ENCODE data around the gene TOM1L1. TPM values are rescaled to one million over a fixed set of nuclear protein-coding genes. Genes with fewer than 3 reads are reported as not detected.

The TOM1L1 gene
- total and polyA plus RNA-seq, 3 donors from 2014 or later: 27.9 to 35.5 (median 28.7) TPM

- Histone ChIP-seq H3K27me3 (no peaks in the 10 kb centered on the region), H3K27ac (no peak overlapping the region), H3K4me1 (no peaks in the 10 kb centered on the region), H3K9me3 (no peaks in the 10 kb centered on the region), H3K36me3 (ENCODE audit: low read depth, missing control alignments) (no peaks in the 10 kb centered on the region), H3K4me3 (no peak overlapping the region)
- no peak for TF ChIP-seq CTCF (IDR thresholded peaks at IDR 0.05)
- no peak for DNase-seq
- WGBS, 2 donors: 98 to 100% methylated on average over 5 of the region's 5 CpGs
- intact Hi-C loops (cut with DNase I; ENCODE audit: low total_unique reads): no loop called here
These were observed 23.8 kb downstream of the TOM1L1 start for GRCh38 chr17:54924405-54924804.

- no peak for DNase-seq
- 72 to 78% methylated on average over 3 of the region's 3 CpGs for WGBS, 2 donors
- TF ChIP-seq CTCF (IDR thresholded peaks at IDR 0.05) (no peak), POLR2A (IDR thresholded peaks at IDR 0.05) (no peak)
- intact Hi-C loops (cut with DNase I; ENCODE audit: low total_unique reads): no loop called here
- no peaks in the 10 kb centered on the region for H3K4me1 ChIP-seq
- no peaks in the 10 kb centered on the region for H3K27me3 ChIP-seq
- no peaks in the 10 kb centered on the region for H3K9me3 ChIP-seq
- no peak overlapping the region for H3K27ac ChIP-seq
- no peak overlapping the region for H3K4me3 ChIP-seq
- no peaks in the 10 kb centered on the region for H3K36me3 ChIP-seq (ENCODE audit: low read depth, missing control alignments)
These were observed 26.9 kb downstream of the TOM1L1 start for GRCh38 chr17:54927525-54927924.

GRCh38 chr17:54932711-54933110, 32.1 kb downstream of the TOM1L1 start:
- no peak overlapping the region for H3K4me3 ChIP-seq
- no peaks in the 10 kb centered on the region for H3K27me3 ChIP-seq
- DNase-seq: no peak
- H3K4me1 ChIP-seq: no peaks in the 10 kb centered on the region
- intact Hi-C loops (cut with DNase I; ENCODE audit: low total_unique reads): no loop called here
- 83 to 91% methylated on average over 1 of the region's 1 CpG for WGBS, 2 donors
- H3K36me3 ChIP-seq (ENCODE audit: low read depth, missing control alignments): no peaks in the 10 kb centered on the region
- H3K27ac ChIP-seq: no peak overlapping the region
- no peaks in the 10 kb centered on the region for H3K9me3 ChIP-seq
- no peak for TF ChIP-seq CTCF (IDR thresholded peaks at IDR 0.05)
- TF ChIP-seq POLR2A (IDR thresholded peaks at IDR 0.05): no peak

- DNase-seq: no peak
- TF ChIP-seq POLR2A (IDR thresholded peaks at IDR 0.05): no peak
- no peak for TF ChIP-seq CTCF (IDR thresholded peaks at IDR 0.05)
- Histone ChIP-seq H3K4me3 (no peak overlapping the region), H3K27ac (no peak overlapping the region), H3K4me1 (no peaks in the 10 kb centered on the region), H3K27me3 (no peaks in the 10 kb centered on the region), H3K9me3 (no peaks in the 10 kb centered on the region), H3K36me3 (ENCODE audit: low read depth, missing control alignments) (no peaks in the 10 kb centered on the region)
- intact Hi-C loops (cut with DNase I; ENCODE audit: low total_unique reads): no loop called here
- WGBS, 2 donors: 89 to 91% methylated on average over 3 of the region's 3 CpGs
These were observed 33.3 kb downstream of the TOM1L1 start for GRCh38 chr17:54933921-54934320.

- TF ChIP-seq POLR2A (IDR thresholded peaks at IDR 0.05): no peak
- no peak for TF ChIP-seq CTCF (IDR thresholded peaks at IDR 0.05)
- 91 to 93% methylated on average over 5 of the region's 5 CpGs for WGBS, 2 donors
- Histone ChIP-seq H3K4me3 (no peak overlapping the region), H3K36me3 (ENCODE audit: low read depth, missing control alignments) (no peaks in the 10 kb centered on the region), H3K9me3 (no peaks in the 10 kb centered on the region), H3K27ac (no peak overlapping the region), H3K27me3 (no peaks in the 10 kb centered on the region), H3K4me1 (no peaks in the 10 kb centered on the region)
- intact Hi-C loops (cut with DNase I; ENCODE audit: low total_unique reads): no loop called here
- no peak for DNase-seq
These were observed 34.8 kb downstream of the TOM1L1 start for GRCh38 chr17:54935471-54935870.
